H9 (cell line): ENCODE data around the gene EVC. TPM values are rescaled to one million over a fixed set of nuclear protein-coding genes. Genes with fewer than 3 reads are reported as not detected.

Source experiments
- DNase-seq: peaks from one replicate; pipeline ENCODE4 v3.0.0-alpha.2; 2017
- H2AFZ ChIP-seq: one replicate; pipeline ENCODE4 v1.6.1; 2013; ENCODE audit warnings: mild to moderate bottlenecking, low read length, control low read depth, moderate library complexity
- H2AK5ac ChIP-seq: 2 replicates; pipeline ENCODE4 v1.6.1; 2013; ENCODE audit warnings: low read length, control low read depth, mixed read lengths; ENCODE audit not compliant: insufficient read length
- H2BK120ac ChIP-seq: one replicate; pipeline ENCODE4 v1.6.1; 2013; ENCODE audit warnings: low read depth, mild to moderate bottlenecking, low read length, control low read depth, inconsistent platforms; ENCODE audit not compliant: poor library complexity, severe bottlenecking
- H2BK12ac ChIP-seq: 2 replicates; pipeline ENCODE4 v1.6.1; 2013; ENCODE audit warnings: low read length, control low read depth, mixed read lengths, low read depth; ENCODE audit not compliant: insufficient read length
- H2BK15ac ChIP-seq: 2 replicates; pipeline ENCODE4 v1.6.1; 2013; ENCODE audit warnings: low read depth, low read length, control low read depth
- H2BK20ac ChIP-seq: one replicate; pipeline ENCODE4 v1.6.1; 2013; ENCODE audit warnings: low read depth, mild to moderate bottlenecking, low read length, control low read depth, inconsistent platforms; ENCODE audit not compliant: poor library complexity, severe bottlenecking
- H2BK5ac ChIP-seq: 2 replicates; pipeline ENCODE4 v1.6.1; 2013; ENCODE audit warnings: low read length, control low read depth, mixed read lengths; ENCODE audit not compliant: insufficient read length
- H3K14ac ChIP-seq: 2 replicates; pipeline ENCODE4 v1.6.1; 2013; ENCODE audit warnings: low read length, control low read depth; ENCODE audit not compliant: insufficient read depth
- H3K18ac ChIP-seq: 2 replicates; pipeline ENCODE4 v1.6.1; 2013; ENCODE audit warnings: low read depth, mild to moderate bottlenecking, mixed read lengths, low read length, control low read depth; ENCODE audit not compliant: insufficient read length
- H3K23ac ChIP-seq: 2 replicates; pipeline ENCODE4 v1.6.1; 2013; ENCODE audit warnings: low read length, control low read depth, mixed read lengths, low read depth; ENCODE audit not compliant: insufficient read length
- H3K23me2 ChIP-seq: 2 replicates; pipeline ENCODE4 v1.6.1; 2013; ENCODE audit warnings: low read depth, mild to moderate bottlenecking, mixed read lengths, low read length, control low read depth; ENCODE audit not compliant: insufficient read length, poor library complexity, severe bottlenecking
- H3K27ac ChIP-seq: 2 replicates; pipeline ENCODE4 v1.5.1; 2013; ENCODE audit warnings: low read length, control low read depth, mixed read lengths, low read depth; ENCODE audit not compliant: insufficient read length
- H3K27me3 ChIP-seq: 2 replicates; pipeline ENCODE4 v1.6.1; 2013; ENCODE audit warnings: low read length, control low read depth, inconsistent platforms; ENCODE audit not compliant: insufficient read depth
- H3K4ac ChIP-seq: 2 replicates; pipeline ENCODE4 v1.6.1; 2013; ENCODE audit warnings: low read depth, mild to moderate bottlenecking, control low read depth, inconsistent platforms, low read length, moderate library complexity
- H3K4me1 ChIP-seq: 2 replicates; pipeline ENCODE4 v1.6.1; 2013; ENCODE audit warnings: low read length, control low read depth, inconsistent platforms; ENCODE audit not compliant: insufficient read depth
- H3K4me2 ChIP-seq: 2 replicates; pipeline ENCODE4 v1.6.1; 2013; ENCODE audit warnings: low read length, control low read depth, mixed read lengths; ENCODE audit not compliant: insufficient read length, insufficient read depth
- H3K56ac ChIP-seq: 2 replicates; pipeline ENCODE4 v1.6.1; 2013; ENCODE audit warnings: low read depth, mild to moderate bottlenecking, mixed read lengths, low read length, control low read depth; ENCODE audit not compliant: insufficient read length
- H3K79me1 ChIP-seq: 2 replicates; pipeline ENCODE4 v1.6.1; 2013; ENCODE audit warnings: low read depth, mild to moderate bottlenecking, moderate library complexity, low read length, control low read depth, inconsistent platforms; ENCODE audit not compliant: insufficient read depth, poor library complexity, severe bottlenecking
- H3K79me2 ChIP-seq: 2 replicates; pipeline ENCODE4 v1.6.1; 2013; ENCODE audit warnings: low read length, control low read depth, inconsistent platforms; ENCODE audit not compliant: insufficient read depth
- H3K9ac ChIP-seq: 2 replicates; pipeline ENCODE4 v1.6.1; 2013; ENCODE audit warnings: low read length, control low read depth, mixed read lengths; ENCODE audit not compliant: insufficient read length; ENCODE audit errors: extremely low read depth
- H3K9me3 ChIP-seq: one replicate; pipeline ENCODE4 v1.6.1; 2013; ENCODE audit warnings: low read depth, low read length, inconsistent platforms; ENCODE audit not compliant: control insufficient read depth
- H3T11ph ChIP-seq: one replicate; pipeline ENCODE4 v1.6.1; 2013; ENCODE audit warnings: mild to moderate bottlenecking, low read length, control low read depth, inconsistent platforms
- H4K20me1 ChIP-seq: one replicate; pipeline ENCODE4 v1.6.1; 2013; ENCODE audit not compliant: control insufficient read depth, insufficient read length, insufficient read depth
- H4K5ac ChIP-seq: 2 replicates; pipeline ENCODE4 v1.6.1; 2013; ENCODE audit warnings: low read depth, mild to moderate bottlenecking, mixed read lengths, low read length, control low read depth; ENCODE audit not compliant: insufficient read length
- H4K8ac ChIP-seq: replicated peaks from 2 replicates; pipeline ENCODE4 v1.6.1; 2013; ENCODE audit warnings: low read length, control low read depth, mixed read lengths, low read depth; ENCODE audit not compliant: insufficient read length
- H4K91ac ChIP-seq: 2 replicates; pipeline ENCODE4 v1.6.1; 2013; ENCODE audit warnings: low read depth, mild to moderate bottlenecking, moderate library complexity, mixed read lengths, low read length, control low read depth; ENCODE audit not compliant: insufficient read length
- H3K27ac Mint-ChIP-seq, 3 experiments: 2 replicates in 2 of 3; 3 replicates in 1 of 3; pipeline ENCODE4 v1.8.0; 2020 to 2021; ENCODE audit warnings: mixed read lengths in 3 of 3, mild to moderate bottlenecking in 1 of 3, moderate library complexity in 1 of 3
- H3K27me3 Mint-ChIP-seq: 2 replicates; pipeline ENCODE4 v1.8.0; 2021; ENCODE audit warnings: low read depth, mild to moderate bottlenecking, moderate library complexity, mixed read lengths
- H3K36me3 Mint-ChIP-seq, 3 experiments: 2 replicates in 2 of 3; 3 replicates in 1 of 3; pipeline ENCODE4 v1.8.0; 2020 to 2021; ENCODE audit warnings: low read depth in 3 of 3, mixed read lengths in 3 of 3; ENCODE audit not compliant: insufficient read depth in 1 of 3
- H3K4me1 Mint-ChIP-seq, 2 experiments: 2 replicates each; pipeline ENCODE4 v1.8.0; 2020; ENCODE audit warnings: mixed read lengths in 2 of 2
- H3K4me3 Mint-ChIP-seq, 2 experiments: 2 replicates in 1 of 2; 3 replicates in 1 of 2; pipeline ENCODE4 v1.8.0; 2020 to 2021; ENCODE audit warnings: mild to moderate bottlenecking in 2 of 2, mixed read lengths in 2 of 2, moderate library complexity in 1 of 2
- H3K9me3 Mint-ChIP-seq, 2 experiments: 2 replicates in 1 of 2; 3 replicates in 1 of 2; pipeline ENCODE4 v1.8.0; 2020; ENCODE audit warnings: mild to moderate bottlenecking in 2 of 2, mixed read lengths in 2 of 2, moderate library complexity in 1 of 2
- CTCF ChIP-seq: fragments of 200-600 bp; sonication (generic); conservative IDR thresholded peaks from 3 replicates; pipeline ENCODE4 v1.8.0; 2021; ENCODE audit warnings: antibody characterized with exemption, mild to moderate bottlenecking
- WGBS: extraction: QIAGEN DNeasy Blood & Tissue Kit; methylation state at CpG from one replicate; pipeline ENCODE4 v1.1.7; 2013; ENCODE audit warnings: missing lambda C conversion rate, low lambda C conversion rate, mixed read lengths; ENCODE audit not compliant: insufficient read length; ENCODE audit errors: extremely low coverage; 5-methylcytosine and 5-hydroxymethylcytosine counted together
- total RNA-seq: library from RNA; stranded (reverse); gene quantifications from 2 replicates; pipeline ENCODE4 v1.2.1, GENCODE V29; 2021

Gene EVC
- total RNA-seq, 1 experiment from 2014 or later = 10.1 TPM

DNA sequence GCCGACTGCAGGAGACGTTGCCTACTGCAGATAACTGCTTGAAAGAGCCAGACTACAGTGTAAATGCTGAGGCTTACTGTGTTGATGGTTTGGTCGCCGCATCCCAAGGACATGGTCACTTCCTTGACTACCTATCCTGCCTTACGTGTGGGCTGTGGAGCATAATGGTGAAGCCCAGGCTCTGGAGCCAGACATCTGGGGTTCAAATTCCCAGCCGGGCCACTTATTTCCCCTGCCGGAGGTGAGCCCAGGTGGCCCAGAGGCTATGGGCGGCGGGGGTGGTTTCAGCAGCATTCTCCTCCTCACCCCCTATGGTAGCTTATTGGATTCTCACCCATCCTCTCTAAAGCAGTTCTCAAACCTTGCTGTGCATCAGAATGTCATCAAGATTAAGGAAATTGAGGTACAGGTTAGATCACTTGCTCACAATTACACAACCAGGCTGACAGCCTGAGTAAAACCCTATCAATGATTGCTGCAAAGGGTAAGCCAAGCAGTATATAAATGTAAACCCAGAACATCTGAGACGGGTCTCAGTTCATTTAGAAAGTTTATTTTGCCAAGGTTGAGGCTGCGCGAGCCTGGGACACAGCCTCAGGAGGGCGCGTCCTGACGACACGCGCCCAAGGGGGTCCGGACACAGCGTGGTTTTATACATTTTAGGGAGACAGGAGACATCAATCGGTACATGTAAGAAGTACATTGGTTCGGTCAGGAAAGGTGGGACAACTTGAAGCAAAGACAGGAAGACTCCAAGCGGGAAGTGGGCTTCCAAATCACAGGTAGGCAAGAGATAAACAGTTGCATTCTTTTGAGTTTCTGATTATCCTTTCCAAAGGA lies 48.5 kb downstream of the EVC start:
- no peak overlapping the region for H3K4me2 ChIP-seq

More for the DNA sequence above, 48.5 kb downstream of the EVC start:
- H3K56ac ChIP-seq = no peak overlapping the region
- H3K79me1 ChIP-seq = no peaks in the 10 kb centered on the region
- H2BK12ac ChIP-seq = no peak overlapping the region
- no peaks in the 10 kb centered on the region for H3K9me3 ChIP-seq
- no peak overlapping the region for H3K4me3 Mint-ChIP-seq
- no peaks in the 10 kb centered on the region for H3K27me3 Mint-ChIP-seq
- no peak overlapping the region for H3T11ph ChIP-seq
- no peaks in the 10 kb centered on the region for H3K9me3 Mint-ChIP-seq
- H3K9ac ChIP-seq = no peak overlapping the region
- H3K18ac ChIP-seq = no peak overlapping the region
- TF ChIP-seq CTCF = no peak
- no peak overlapping the region for H4K91ac ChIP-seq
- peaks cover 15 to 17% of the 10 kb centered on the region in 2 experiments for H3K4me1 Mint-ChIP-seq
- H2AFZ ChIP-seq = no peak overlapping the region
- no peaks in the 10 kb centered on the region for H3K79me2 ChIP-seq
- no peaks in the 10 kb centered on the region for H3K4me1 ChIP-seq
- H3K27ac Mint-ChIP-seq = no peak overlapping the region
- H3K23ac ChIP-seq = no peak overlapping the region
- DNase-seq = no peak
- no peak overlapping the region for H4K8ac ChIP-seq
- no peaks in the 10 kb centered on the region for H3K23me2 ChIP-seq
- no peak overlapping the region for H2BK20ac ChIP-seq
- no CpG with 5 or more reads among the region's 22 CpGs for WGBS
- H3K36me3 Mint-ChIP-seq = peaks cover 18 to 30% (median 29%) of the 10 kb centered on the region in 3 experiments
- no peak overlapping the region for H2BK15ac ChIP-seq
- no peak overlapping the region for H3K14ac ChIP-seq
- H2BK120ac ChIP-seq = no peak overlapping the region
- no peaks in the 10 kb centered on the region for H4K20me1 ChIP-seq
- no peak overlapping the region for H2BK5ac ChIP-seq
- H3K27ac ChIP-seq = no peak overlapping the region
- H3K27me3 ChIP-seq = no peaks in the 10 kb centered on the region
- H4K5ac ChIP-seq = no peak overlapping the region
- H3K4ac ChIP-seq = no peak overlapping the region
- no peak overlapping the region for H2AK5ac ChIP-seq
